Panc1 (cell line): ENCODE data around the gene NVL. TPM values are rescaled to one million over a fixed set of nuclear protein-coding genes. Genes with fewer than 3 reads are reported as not detected.

Source experiments
- ATAC-seq: fragments of 200-7000 bp; cut with Tn5 transposase; 2 replicates; pipeline ENCODE4 v1.9.1; 2020; ENCODE audit warnings: mild to moderate bottlenecking, moderate library complexity
- BruUV-seq: library from RNA; stranded (reverse); fragments of 400-500 nt; replicated peaks from 2 replicates; lab custom pipeline; 2021; lab: Mats Ljungman, UMichigan
- CTCF ChIA-PET: fragments of 300-600 bp; sonication (Branson Sonifier 250); formaldehyde crosslinking; loops from one replicate; lab custom pipeline; 2022; ENCODE audit warnings: antibody characterized with exemption; lab: Charles Lee
- POLR2A ChIA-PET: fragments of 300-600 bp; sonication (Branson Sonifier 250); formaldehyde crosslinking; loops from one replicate; lab custom pipeline; 2022; ENCODE audit warnings: antibody characterized with exemption; lab: Charles Lee
- DNase-seq: peaks from one replicate; pipeline ENCODE4 v3.0.0-alpha.2; 2010; ENCODE audit warnings: low read depth, low spot score
- H3K27ac ChIP-seq: 2 replicates; pipeline ENCODE4 v1.5.1; 2011; ENCODE audit warnings: mild to moderate bottlenecking, low read length, inconsistent platforms
- H3K27me3 ChIP-seq: fragments of 200-500 bp; sonication (Bioruptor generic); 2 replicates; pipeline ENCODE4 v1.6.0; 2014; ENCODE audit warnings: low read length, inconsistent platforms; ENCODE audit not compliant: control insufficient read depth, insufficient read depth
- H3K36me3 ChIP-seq: fragments of 200-500 bp; sonication (Bioruptor generic); 2 replicates; pipeline ENCODE4 v1.5.1; 2014; ENCODE audit warnings: inconsistent platforms, mild to moderate bottlenecking, low read length, moderate library complexity; ENCODE audit not compliant: control insufficient read depth, insufficient read depth
- H3K4me1 ChIP-seq: 2 replicates; pipeline ENCODE4 v1.5.1; 2011; ENCODE audit warnings: inconsistent platforms, mild to moderate bottlenecking, low read length, moderate library complexity; ENCODE audit not compliant: control insufficient read depth, insufficient read depth
- H3K4me3 ChIP-seq, 2 experiments: 2 replicates each; pipeline ENCODE4 v1.5.1; 2011 to 2012; ENCODE audit warnings: low read depth in 2 of 2, low read length in 2 of 2, mild to moderate bottlenecking in 2 of 2, inconsistent platforms in 1 of 2, moderate library complexity in 1 of 2
- H3K9me3 ChIP-seq: fragments of 200-500 bp; sonication (Bioruptor generic); 2 replicates; pipeline ENCODE4 v1.5.1; 2014; ENCODE audit warnings: low read depth, mild to moderate bottlenecking, inconsistent platforms, low read length, moderate library complexity; ENCODE audit not compliant: control insufficient read depth, insufficient read depth
- CTCF ChIP-seq: fragments of 450-650 bp; IDR thresholded peaks from 2 replicates; pipeline ENCODE4 v1.5.1; 2017; ENCODE audit warnings: mild to moderate bottlenecking
- POLR2AphosphoS5 ChIP-seq: IDR thresholded peaks from 2 replicates; pipeline ENCODE4 v1.6.1; 2012; ENCODE audit warnings: mild to moderate bottlenecking, low read depth, low read length, moderate library complexity
- REST ChIP-seq, 2 experiments: IDR thresholded peaks; 2 replicates each; pipeline ENCODE4 v1.6.1; 2011 to 2012; ENCODE audit warnings: low read depth in 2 of 2, control low read depth in 1 of 2, low read length in 1 of 2, mild to moderate bottlenecking in 1 of 2, moderate library complexity in 1 of 2; ENCODE audit not compliant: insufficient read depth in 1 of 2
- SIN3A ChIP-seq: IDR thresholded peaks from 2 replicates; pipeline ENCODE4 v1.6.1; 2012; ENCODE audit warnings: low read depth, mild to moderate bottlenecking, low read length, moderate library complexity, borderline replicate concordance; ENCODE audit not compliant: insufficient read depth
- TCF7L2 ChIP-seq: IDR thresholded peaks from 2 replicates; pipeline ENCODE4 v1.6.1; 2011; ENCODE audit warnings: mild to moderate bottlenecking, low read depth, low read length, inconsistent platforms
- in situ Hi-C: cut with HindIII; loops from 2 replicates; pipeline ENCODE4 v1.10.0; 2016; ENCODE audit warnings: low sequenced_read_pairs, low pct_unique_long_range_greater_than_20kb
- intact Hi-C: fragments of 100-400 bp; cut with micrococcal nuclease; formaldehyde crosslinking; loops from one replicate; pipeline ENCODE4 v1.10.0; 2022; ENCODE audit not compliant: unreplicated experiment
- total RNA-seq: library from RNA; stranded (reverse); gene quantifications from one replicate; pipeline ENCODE4 v1.2.1, GENCODE V29; 2021; ENCODE audit not compliant: unreplicated experiment

NVL gene
- total RNA-seq, 1 experiment from 2014 or later, result 25.0 TPM

- intact Hi-C loops, result no loop called here
- Histone ChIP-seq H3K4me3 (no peak overlapping the region), H3K4me1 (no peaks in the 10 kb centered on the region), H3K9me3 (no peaks in the 10 kb centered on the region), H3K27me3 (no peaks in the 10 kb centered on the region), H3K36me3 (peaks cover 26% of the 10 kb centered on the region; the same call in 1 of the 2 replicates), H3K27ac (no peak overlapping the region)
- POLR2A ChIA-PET, result interaction anchor here (0.6 kb wide), 1 partner anchor 14 kb away, joined by 3 read pairs; no protein-coding TSS in a partner anchor
- BruUV-seq, result no TSS peak
- TF ChIP-seq POLR2AphosphoS5, result no peak
- TF ChIP-seq SIN3A, result no peak
- TF ChIP-seq CTCF, result no peak
- no peak for TF ChIP-seq REST (IDR thresholded peaks at IDR 0.05; ENCODE audit: insufficient read depth in 1 of 2, low read depth in 2 of 2, low read length in 1 of 2)
- no peak for TF ChIP-seq TCF7L2
- ATAC-seq (no peak), DNase-seq (no peak)
- in situ Hi-C loops, result no loop called here
- CTCF ChIA-PET, result no interaction called here
Measured at GRCh38 chr1:224294775-224295174, 35.2 kb downstream of the NVL start.

- in situ Hi-C loops (no loop called here), intact Hi-C loops (no loop called here)
- Histone ChIP-seq H3K9me3 (no peaks in the 10 kb centered on the region), H3K27ac (no peak overlapping the region), H3K4me3 (no peak overlapping the region), H3K4me1 (no peaks in the 10 kb centered on the region), H3K36me3 (peaks cover 33% of the 10 kb centered on the region), H3K27me3 (no peaks in the 10 kb centered on the region)
- no TSS peak for BruUV-seq
- CTCF ChIA-PET, result no interaction called here
- TF ChIP-seq TCF7L2 (no peak), POLR2AphosphoS5 (no peak), CTCF (no peak), REST (IDR thresholded peaks at IDR 0.05; ENCODE audit: insufficient read depth in 1 of 2, low read depth in 2 of 2, low read length in 1 of 2) (no peak), SIN3A (no peak)
- POLR2A ChIA-PET, result no interaction called here
- DNase-seq, result no peak
- no peak for ATAC-seq
Measured at GRCh38 chr1:224292419-224292818, 37.6 kb downstream of the NVL start.
